HEK293 (cell line): ENCODE measurements around the gene OSBP2.

Experiments used
- CTCF ChIA-PET: fragments of 350-600 bp; formaldehyde crosslinking; extraction: SDS; loops from one replicate; lab custom pipeline; 2021; ENCODE audit warnings: antibody characterized with exemption; lab: Yijun Ruan, JAX
- POLR2A ChIA-PET: fragments of 300-600 bp; formaldehyde crosslinking; extraction: SDS; loops from one replicate; lab custom pipeline; 2020; ENCODE audit warnings: antibody characterized with exemption, inconsistent platforms; lab: Yijun Ruan, JAX
- H3K27ac ChIP-seq: fragments of 200-500 bp; sonication (Bioruptor generic); 2 replicates; pipeline ENCODE4 v1.5.1; 2014; ENCODE audit warnings: low read depth, low read length, control low read depth, inconsistent platforms; ENCODE audit errors: extremely low read depth
- H3K36me3 ChIP-seq, 2 experiments: fragments of 200-500 bp in 1 of 2; sonication (Bioruptor generic) in 1 of 2; 1 replicate in 1 of 2; 2 replicates in 1 of 2; pipeline ENCODE4 v1.5.1; 2014 to 2017; ENCODE audit warnings: inconsistent platforms in 2 of 2, low read length in 2 of 2; ENCODE audit not compliant: control insufficient read depth in 2 of 2, insufficient read depth in 1 of 2
- H3K4me1 ChIP-seq: fragments of 200-500 bp; sonication (Bioruptor generic); 2 replicates; pipeline ENCODE4 v1.5.1; 2014; ENCODE audit warnings: mild to moderate bottlenecking, low read length, inconsistent platforms; ENCODE audit not compliant: control insufficient read depth, insufficient read depth
- H3K4me3 ChIP-seq: 2 replicates; pipeline ENCODE4 v1.5.1; 2011; ENCODE audit warnings: low read depth, mild to moderate bottlenecking, control low read depth, low read length, moderate library complexity
- H3K9me3 ChIP-seq: fragments of 200-500 bp; sonication (Bioruptor generic); 2 replicates; pipeline ENCODE4 v1.5.1; 2014; ENCODE audit warnings: low read depth, low read length, inconsistent platforms; ENCODE audit not compliant: control insufficient read depth, insufficient read depth
- AEBP2 ChIP-seq: fragments of 450-650 bp; formaldehyde crosslinking; IDR thresholded peaks from 2 replicates; pipeline ENCODE4 v1.5.1; 2016; ENCODE audit warnings: missing biosample characterization, missing genetic modification characterization, borderline replicate concordance
- BCL11B ChIP-seq: fragments of 450-650 bp; formaldehyde crosslinking; IDR thresholded peaks from 2 replicates; pipeline ENCODE4 v1.5.1; 2016; ENCODE audit warnings: low read depth, missing biosample characterization, missing genetic modification characterization
- GLI4 ChIP-seq: fragments of 450-650 bp; formaldehyde crosslinking; IDR thresholded peaks from 2 replicates; pipeline ENCODE4 v1.5.1; 2016; ENCODE audit warnings: missing biosample characterization, missing genetic modification characterization
- MZF1 ChIP-seq: fragments of 450-650 bp; formaldehyde crosslinking; IDR thresholded peaks from 2 replicates; pipeline ENCODE4 v1.5.1; 2017; ENCODE audit warnings: missing biosample characterization, missing genetic modification characterization, borderline replicate concordance
- OVOL3 ChIP-seq: fragments of 450-650 bp; formaldehyde crosslinking; IDR thresholded peaks from 2 replicates; pipeline ENCODE4 v1.5.1; 2016; ENCODE audit warnings: missing biosample characterization, missing genetic modification characterization
- TCF7L2 ChIP-seq: IDR thresholded peaks from 2 replicates; pipeline ENCODE4 v1.6.1; 2011; ENCODE audit warnings: low read depth, mild to moderate bottlenecking, inconsistent platforms, low read length, moderate library complexity, borderline replicate concordance
- ZNF138 ChIP-seq: fragments of 450-650 bp; formaldehyde crosslinking; IDR thresholded peaks from 2 replicates; pipeline ENCODE4 v1.5.1; 2016; ENCODE audit warnings: missing biosample characterization, missing genetic modification characterization, borderline replicate concordance
- ZNF175 ChIP-seq: fragments of 450-650 bp; formaldehyde crosslinking; IDR thresholded peaks from 2 replicates; pipeline ENCODE4 v1.5.1; 2016; ENCODE audit warnings: missing biosample characterization, missing genetic modification characterization
- ZNF221 ChIP-seq: fragments of 450-650 bp; formaldehyde crosslinking; IDR thresholded peaks from 2 replicates; pipeline ENCODE4 v1.5.1; 2017; ENCODE audit warnings: missing biosample characterization, missing genetic modification characterization, borderline replicate concordance
- ZNF26 ChIP-seq: fragments of 450-650 bp; formaldehyde crosslinking; IDR thresholded peaks from 2 replicates; pipeline ENCODE4 v1.5.1; 2016; ENCODE audit warnings: missing biosample characterization, missing genetic modification characterization
- ZNF266 ChIP-seq: fragments of 450-650 bp; formaldehyde crosslinking; IDR thresholded peaks from 2 replicates; pipeline ENCODE4 v1.5.1; 2016; ENCODE audit warnings: missing biosample characterization, missing genetic modification characterization, low read depth
- ZNF280D ChIP-seq: fragments of 450-650 bp; formaldehyde crosslinking; IDR thresholded peaks from 2 replicates; pipeline ENCODE4 v1.5.1; 2016; ENCODE audit warnings: missing biosample characterization, missing genetic modification characterization
- ZNF341 ChIP-seq: fragments of 450-650 bp; formaldehyde crosslinking; IDR thresholded peaks from 2 replicates; pipeline ENCODE4; 2016; ENCODE audit warnings: low read depth, missing biosample characterization, missing genetic modification characterization
- ZNF514 ChIP-seq: fragments of 450-650 bp; formaldehyde crosslinking; IDR thresholded peaks from 2 replicates; pipeline ENCODE4 v1.5.1; 2016; ENCODE audit warnings: missing biosample characterization, missing genetic modification characterization
- ZNF521 ChIP-seq: fragments of 450-650 bp; formaldehyde crosslinking; IDR thresholded peaks from 2 replicates; pipeline ENCODE4 v1.5.1; 2017; ENCODE audit warnings: missing biosample characterization, mild to moderate bottlenecking, missing genetic modification characterization
- ZNF549 ChIP-seq: fragments of 450-650 bp; IDR thresholded peaks from 2 replicates; pipeline ENCODE4 v1.5.1; 2018; ENCODE audit warnings: missing biosample characterization, missing genetic modification characterization, mild to moderate bottlenecking, inconsistent platforms, moderate library complexity
- ZNF555 ChIP-seq: fragments of 450-650 bp; formaldehyde crosslinking; conservative IDR thresholded peaks from 2 replicates; pipeline ENCODE4 v1.5.1; 2017; ENCODE audit warnings: missing biosample characterization, mild to moderate bottlenecking, missing genetic modification characterization, inconsistent platforms
- ZNF629 ChIP-seq: fragments of 450-650 bp; formaldehyde crosslinking; IDR thresholded peaks from 2 replicates; pipeline ENCODE4 v1.5.1; 2017; ENCODE audit warnings: missing biosample characterization, missing genetic modification characterization
- ZNF654 ChIP-seq: fragments of 450-650 bp; formaldehyde crosslinking; IDR thresholded peaks from 2 replicates; pipeline ENCODE4 v1.5.1; 2016; ENCODE audit warnings: low read depth, missing biosample characterization, missing genetic modification characterization
- ZNF747 ChIP-seq: fragments of 450-650 bp; formaldehyde crosslinking; IDR thresholded peaks from 2 replicates; pipeline ENCODE4 v1.5.1; 2016; ENCODE audit warnings: missing biosample characterization, missing genetic modification characterization
- ZNF768 ChIP-seq: fragments of 450-650 bp; formaldehyde crosslinking; IDR thresholded peaks from 2 replicates; pipeline ENCODE4 v1.5.1; 2018; ENCODE audit warnings: missing biosample characterization, mild to moderate bottlenecking, missing genetic modification characterization
- ZNF785 ChIP-seq: fragments of 450-650 bp; formaldehyde crosslinking; IDR thresholded peaks from 2 replicates; pipeline ENCODE4 v1.5.1; 2016; ENCODE audit warnings: missing biosample characterization, missing genetic modification characterization
- ZNF837 ChIP-seq: fragments of 450-650 bp; formaldehyde crosslinking; IDR thresholded peaks from 2 replicates; pipeline ENCODE4 v1.5.1; 2016; ENCODE audit warnings: missing biosample characterization, missing genetic modification characterization
- ZNF843 ChIP-seq: fragments of 450-650 bp; formaldehyde crosslinking; IDR thresholded peaks from 2 replicates; pipeline ENCODE4 v1.5.1; 2016; ENCODE audit warnings: missing biosample characterization, missing genetic modification characterization
- ZSCAN16 ChIP-seq: fragments of 450-650 bp; formaldehyde crosslinking; IDR thresholded peaks from 2 replicates; pipeline ENCODE4 v1.5.1; 2016; ENCODE audit warnings: missing biosample characterization, missing genetic modification characterization

The OSBP2 gene

GRCh38 chr22:30749272-30749671 lies 54.6 kb downstream of the OSBP2 start:
- Histone ChIP-seq H3K9me3 (no peaks in the 10 kb centered on the region), H3K4me1 (no peaks in the 10 kb centered on the region), H3K36me3 (no peaks in the 10 kb centered on the region), H3K4me3 (no peak overlapping the region), H3K27ac (no peak overlapping the region)
- TF ChIP-seq ZNF549 (tag by site-specific recombination) = no peak
- no peak for TF ChIP-seq ZNF266 (tag by site-specific recombination)
- no peak for TF ChIP-seq MZF1 (tag by site-specific recombination)
- TF ChIP-seq ZNF629 = no peak
- no peak for TF ChIP-seq ZNF175 (tag by site-specific recombination)
- TF ChIP-seq AEBP2 = no peak
- TF ChIP-seq ZNF221 (tag by site-specific recombination) = no peak
- no peak for TF ChIP-seq ZNF768
- TF ChIP-seq ZNF837 (tag by site-specific recombination) = no peak
- no peak for TF ChIP-seq ZNF280D (tag by site-specific recombination)
- no peak for TF ChIP-seq BCL11B (tag by site-specific recombination)
- TF ChIP-seq ZNF514 (tag by site-specific recombination) = no peak
- no peak for TF ChIP-seq ZSCAN16
- POLR2A ChIA-PET = no interaction called here
- CTCF ChIA-PET = interaction anchor here (0.8 to 1.0 kb wide), 2 partner anchors 9 to 115 kb away, joined by 4 to 5 read pairs; no protein-coding TSS in a partner anchor

- H3K9me3 ChIP-seq = no peaks in the 10 kb centered on the region
- H3K4me3 ChIP-seq = no peak overlapping the region
- no peaks in the 10 kb centered on the region for H3K36me3 ChIP-seq
- no peaks in the 10 kb centered on the region for H3K4me1 ChIP-seq
- no peak for TF ChIP-seq OVOL3
- TF ChIP-seq ZNF555 (tag by site-specific recombination) = no peak
- TF ChIP-seq ZNF837 (tag by site-specific recombination) = no peak
- no peak for TF ChIP-seq ZNF26 (tag by site-specific recombination)
- no peak for TF ChIP-seq ZNF341 (tag by site-specific recombination)
- TF ChIP-seq ZNF747 (tag by site-specific recombination) = no peak
- TF ChIP-seq GLI4 (tag by site-specific recombination) = no peak
- TF ChIP-seq ZNF785 (tag by site-specific recombination) = no peak
- TF ChIP-seq MZF1 (tag by site-specific recombination) = no peak
- no peak for TF ChIP-seq ZNF843
- no peak for TF ChIP-seq ZNF654 (tag by site-specific recombination)
- no peak for TF ChIP-seq ZNF138 (tag by site-specific recombination)
- no peak for TF ChIP-seq ZNF521
- TF ChIP-seq TCF7L2 = no peak
- ChIA-PET CTCF (interaction anchor here (0.7 to 1.0 kb wide), 2 partner anchors 115 to 141 kb away, joined by 3 to 4 read pairs; no protein-coding TSS in a partner anchor), POLR2A (no interaction called here)
- H3K27ac ChIP-seq = no peak overlapping the region
Measured at GRCh38 chr22:30749849-30750248, 55.2 kb downstream of the OSBP2 start.
